ENCODE measurements around the gene STK32C.

STK32C gene

DNA sequence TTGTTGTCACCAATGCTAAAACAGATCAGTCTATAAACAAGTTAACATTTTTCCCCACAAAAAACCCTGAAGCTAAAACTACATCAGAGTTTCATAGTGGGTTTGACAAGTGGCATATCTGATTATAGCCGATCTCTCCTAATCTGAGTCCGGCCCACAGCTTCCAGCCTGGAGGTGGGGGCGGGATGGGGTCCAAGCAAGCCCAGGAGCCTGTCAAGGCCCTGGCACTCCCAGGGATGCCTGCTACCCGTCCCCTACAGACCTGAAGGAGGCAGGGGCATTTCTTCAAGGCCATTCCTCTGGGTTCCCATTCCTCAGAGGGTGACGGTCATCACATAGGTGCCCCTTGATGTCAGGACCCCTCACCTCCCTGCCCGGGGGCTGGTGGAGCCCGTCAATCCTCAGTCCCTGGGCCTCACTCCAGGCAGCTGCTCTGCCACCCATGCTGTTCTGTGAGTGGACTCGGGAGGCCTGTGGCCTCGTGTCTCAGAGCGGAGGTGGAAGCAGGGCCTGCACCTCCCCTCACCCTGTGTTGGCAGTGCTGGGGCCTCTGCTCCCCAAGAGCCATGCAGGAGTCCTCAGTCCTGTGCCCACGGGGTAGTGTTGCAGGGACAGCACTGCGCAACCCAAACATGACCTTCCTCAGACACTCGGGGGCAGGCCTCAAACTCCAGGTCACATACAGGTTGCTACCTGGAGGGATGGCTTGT, 112.2 kb downstream of the STK32C start:
- DNase-seq = no peak

DNA sequence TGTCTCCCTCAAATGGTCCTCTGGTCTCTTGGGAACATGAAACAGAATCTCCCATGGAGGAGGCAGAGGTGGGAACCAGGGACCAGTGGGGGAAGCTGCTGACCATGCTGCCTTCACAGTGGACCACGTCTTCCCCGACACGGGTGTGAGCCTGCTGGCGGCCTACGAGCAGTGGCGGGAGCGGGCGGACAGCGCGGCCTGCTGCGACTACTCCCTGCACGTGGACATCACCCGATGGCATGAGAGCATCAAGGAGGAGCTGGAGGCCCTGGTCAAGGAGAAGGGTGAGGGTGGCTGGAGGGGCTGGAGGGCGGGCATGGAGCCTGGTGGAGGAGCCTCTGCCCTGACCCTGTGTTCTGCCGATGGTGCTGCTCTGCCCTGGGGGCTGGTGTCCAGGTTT, 113.0 kb downstream of the STK32C start:
- DNase-seq = no peak

DNA sequence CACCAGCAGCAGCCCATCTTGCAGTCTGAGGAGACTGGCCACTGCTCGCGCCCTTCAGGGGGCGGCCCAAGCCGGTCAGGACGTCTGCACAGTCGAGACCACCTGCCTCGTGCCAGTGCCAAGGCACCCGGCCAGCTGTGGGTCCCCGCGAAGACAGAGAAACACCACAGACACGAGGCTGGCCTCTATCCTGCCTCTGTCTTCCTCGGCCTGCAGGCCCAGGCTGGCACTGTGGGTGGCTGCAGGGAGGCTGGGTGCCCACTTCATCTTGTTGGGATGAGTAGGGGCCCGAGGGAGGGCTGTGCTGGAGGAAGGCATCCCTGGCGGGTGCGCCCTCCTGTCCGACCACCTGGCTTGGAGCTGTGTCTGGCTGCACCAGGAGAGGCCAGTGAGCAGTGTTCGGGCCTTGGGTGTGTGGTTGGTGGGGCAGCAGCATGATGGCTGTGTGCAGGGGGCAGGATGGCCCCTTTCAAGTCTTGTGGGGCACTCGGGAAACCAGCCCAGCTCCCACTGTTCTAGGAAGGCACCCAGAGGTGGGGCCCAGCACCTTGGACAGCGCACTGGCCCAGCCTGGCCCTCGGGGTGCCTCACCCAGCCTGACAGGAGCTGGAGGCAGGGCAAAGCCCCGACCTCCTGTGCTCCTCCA, 113.7 kb downstream of the STK32C start:
- DNase-seq = no peak

DNA sequence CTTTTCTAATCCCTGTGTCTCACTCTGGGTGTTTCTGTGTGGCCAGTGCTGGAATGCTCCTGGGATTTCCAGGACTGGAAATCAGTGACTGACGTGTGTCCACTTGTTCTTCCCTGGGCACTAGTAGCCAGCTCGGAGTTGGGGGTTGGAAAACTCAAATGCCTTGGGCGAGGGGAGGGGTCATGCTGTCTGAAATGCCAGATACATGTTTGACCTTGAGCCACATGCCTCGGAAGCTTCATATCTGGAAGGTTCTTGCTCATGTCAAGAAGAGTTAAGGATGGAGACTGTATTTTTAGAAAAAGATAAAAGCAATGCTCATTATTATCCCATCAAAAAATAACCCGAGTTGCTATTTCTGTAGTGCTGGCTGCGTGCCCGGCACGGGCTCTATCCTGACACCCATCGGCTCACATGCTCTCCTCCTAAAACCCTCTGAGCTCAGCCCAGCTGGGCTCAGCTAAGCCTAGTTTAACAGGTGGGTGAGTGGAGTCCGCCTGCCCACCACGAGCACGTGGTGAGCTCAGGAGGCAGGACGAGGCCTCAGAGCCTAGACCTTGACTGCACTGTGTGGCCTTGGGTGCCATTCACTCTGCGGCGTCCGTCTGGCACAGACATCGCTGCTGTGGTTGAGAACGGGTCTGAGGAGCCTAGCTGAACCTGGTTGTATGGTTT, 114.6 kb downstream of the STK32C start:
- no peak for DNase-seq

DNA sequence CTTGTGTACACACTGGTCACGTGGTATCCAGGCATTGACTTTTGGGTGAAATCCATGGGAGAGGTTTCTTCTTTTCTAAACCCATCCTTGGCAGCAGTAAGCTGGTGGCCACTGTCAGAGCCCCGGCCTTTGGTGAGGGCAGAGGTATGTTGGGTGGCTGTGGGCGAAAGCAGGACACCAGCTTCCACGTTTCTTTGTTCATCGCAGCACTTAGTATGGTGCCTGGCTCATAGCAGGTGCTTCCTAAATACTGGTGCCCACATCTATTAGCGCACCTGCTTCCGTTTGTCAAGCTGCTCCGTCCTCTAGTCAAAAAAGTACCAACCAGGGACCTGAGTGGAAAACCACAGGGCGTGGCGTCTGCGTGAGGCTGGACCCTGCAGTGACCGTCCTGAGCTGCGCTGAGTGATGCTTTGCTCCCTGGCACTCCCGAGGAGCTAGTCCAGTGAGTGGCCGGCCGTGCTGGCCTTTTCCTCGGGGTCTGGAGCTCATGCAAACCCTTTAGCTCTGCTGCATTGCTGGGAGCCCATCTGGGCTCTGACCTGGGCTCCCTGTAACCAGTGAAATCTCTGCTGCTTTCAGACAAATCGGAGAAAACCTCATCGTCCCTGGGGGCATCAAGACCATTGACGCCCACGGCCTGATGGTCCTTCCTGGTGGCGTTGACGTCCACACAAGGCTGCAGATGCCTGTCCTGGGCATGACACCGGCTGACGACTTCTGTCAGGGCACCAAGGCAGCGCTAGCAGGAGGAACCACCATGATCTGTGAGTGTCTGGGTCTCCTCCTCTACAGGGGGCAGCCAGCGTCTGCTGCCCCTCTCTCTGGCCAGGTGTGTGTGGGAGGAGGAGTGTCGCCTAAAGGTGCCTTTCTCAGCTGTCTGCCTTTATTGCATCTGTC, 115.4 kb downstream of the STK32C start:
- no peak for DNase-seq

DNA sequence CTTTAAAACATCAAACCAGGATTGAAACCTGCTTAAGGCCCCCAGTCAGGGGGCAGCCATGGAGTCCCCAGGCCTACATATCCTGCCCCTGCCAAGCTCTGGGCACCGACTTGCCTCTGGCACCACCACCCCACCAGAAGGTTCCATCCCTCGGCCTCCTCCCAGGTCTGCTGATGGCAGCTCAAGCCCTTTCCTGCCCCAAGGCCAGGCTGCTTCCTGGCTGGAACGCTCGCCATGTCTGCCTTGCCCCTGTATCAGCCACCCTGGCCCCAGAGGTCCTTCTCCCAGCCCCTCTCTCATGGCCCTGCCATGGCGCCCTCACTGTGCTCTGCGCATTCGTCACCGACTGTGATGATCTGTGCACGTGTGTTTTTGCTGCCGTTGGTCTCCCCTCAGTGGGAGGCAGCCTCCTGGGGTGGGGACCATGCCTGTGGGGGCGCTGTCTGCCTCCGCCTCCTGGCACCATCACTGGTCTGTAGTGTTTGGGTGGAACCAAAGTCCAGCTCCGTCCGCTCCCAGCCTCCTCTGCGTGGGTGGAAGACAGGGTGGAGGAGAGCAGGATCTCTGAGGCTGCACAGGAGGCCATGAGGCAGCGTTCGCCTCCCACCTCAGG, 117.8 kb downstream of the STK32C start:
- DNase-seq = no peak

DNA sequence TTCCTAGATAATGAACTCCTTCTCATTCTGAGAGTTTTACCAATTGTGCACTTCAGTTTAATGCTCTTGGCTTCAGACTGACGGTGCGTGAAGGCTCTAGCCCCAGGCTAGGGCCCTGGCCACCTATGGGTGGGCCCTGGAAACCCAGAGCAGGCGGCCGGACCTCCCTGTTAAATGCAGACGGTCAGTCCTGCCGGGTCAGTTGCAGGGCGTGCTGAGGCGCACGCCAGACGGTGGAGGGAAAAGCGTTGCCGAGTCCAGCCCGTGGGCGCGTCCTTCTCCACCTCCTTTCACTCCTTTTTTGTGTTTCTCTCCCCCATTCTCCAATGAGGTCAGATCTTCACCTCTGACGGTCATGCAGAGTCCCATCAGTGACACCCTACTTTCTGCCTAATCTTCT, 118.7 kb downstream of the STK32C start:
- DNase-seq = no peak

DNA sequence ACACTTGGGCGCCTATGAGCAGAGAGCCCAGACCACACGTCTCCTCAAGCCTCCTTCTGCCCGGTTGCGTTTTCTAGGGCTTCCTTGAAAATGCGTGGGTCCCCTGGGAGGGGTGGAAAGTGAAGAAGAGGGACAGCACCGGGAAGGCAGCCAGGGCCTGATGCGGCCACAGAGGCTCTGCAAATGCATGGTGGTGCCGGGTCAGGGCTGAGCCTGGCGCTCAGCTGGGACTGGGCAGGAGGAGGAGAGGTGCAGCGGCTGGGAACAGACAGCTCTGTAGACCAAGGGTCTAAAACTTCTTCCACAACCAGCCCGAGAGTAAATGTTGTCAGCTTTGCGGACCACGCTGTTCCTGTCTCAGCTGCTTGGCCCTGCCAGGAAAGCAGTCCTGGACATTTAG, 119.4 kb downstream of the STK32C start:
- DNase-seq = peak; percentile 20

DNA sequence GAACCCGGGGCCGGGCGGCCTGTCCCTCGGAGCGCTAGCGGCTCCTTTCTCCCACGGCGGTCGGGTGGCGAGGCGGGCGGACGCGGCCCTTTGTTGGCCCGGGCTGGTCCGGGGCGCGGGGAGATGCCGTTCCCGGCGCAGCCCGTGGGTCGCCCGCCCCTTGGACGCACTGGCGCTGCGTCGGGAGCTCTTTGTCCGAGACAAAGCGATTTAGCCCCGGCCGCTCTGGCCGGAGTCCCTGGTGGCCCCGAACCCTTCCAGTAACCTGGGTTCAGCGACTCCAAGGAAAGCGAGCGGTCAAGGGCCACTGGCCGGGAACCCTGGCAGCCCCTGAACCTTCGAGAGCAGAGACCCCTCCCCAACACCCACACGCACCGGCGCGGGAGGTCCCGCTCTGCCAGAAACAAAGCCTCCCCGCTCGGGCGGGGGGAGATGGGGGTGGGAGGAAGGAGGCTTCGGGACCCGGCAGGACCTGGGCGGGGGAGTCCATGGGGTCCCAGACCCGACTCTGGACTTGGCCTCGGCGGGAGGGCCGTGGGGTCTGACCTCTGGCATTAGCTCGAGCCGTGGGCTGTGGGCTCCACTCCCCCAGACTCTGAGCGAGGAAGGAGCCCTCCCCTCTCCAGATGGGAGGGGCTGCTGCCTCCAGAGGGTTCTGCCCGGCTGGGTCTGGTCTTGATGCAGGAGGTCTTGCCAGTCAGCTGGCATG, 120.2 kb downstream of the STK32C start:
- DNase-seq = peak; percentile 45

DNA sequence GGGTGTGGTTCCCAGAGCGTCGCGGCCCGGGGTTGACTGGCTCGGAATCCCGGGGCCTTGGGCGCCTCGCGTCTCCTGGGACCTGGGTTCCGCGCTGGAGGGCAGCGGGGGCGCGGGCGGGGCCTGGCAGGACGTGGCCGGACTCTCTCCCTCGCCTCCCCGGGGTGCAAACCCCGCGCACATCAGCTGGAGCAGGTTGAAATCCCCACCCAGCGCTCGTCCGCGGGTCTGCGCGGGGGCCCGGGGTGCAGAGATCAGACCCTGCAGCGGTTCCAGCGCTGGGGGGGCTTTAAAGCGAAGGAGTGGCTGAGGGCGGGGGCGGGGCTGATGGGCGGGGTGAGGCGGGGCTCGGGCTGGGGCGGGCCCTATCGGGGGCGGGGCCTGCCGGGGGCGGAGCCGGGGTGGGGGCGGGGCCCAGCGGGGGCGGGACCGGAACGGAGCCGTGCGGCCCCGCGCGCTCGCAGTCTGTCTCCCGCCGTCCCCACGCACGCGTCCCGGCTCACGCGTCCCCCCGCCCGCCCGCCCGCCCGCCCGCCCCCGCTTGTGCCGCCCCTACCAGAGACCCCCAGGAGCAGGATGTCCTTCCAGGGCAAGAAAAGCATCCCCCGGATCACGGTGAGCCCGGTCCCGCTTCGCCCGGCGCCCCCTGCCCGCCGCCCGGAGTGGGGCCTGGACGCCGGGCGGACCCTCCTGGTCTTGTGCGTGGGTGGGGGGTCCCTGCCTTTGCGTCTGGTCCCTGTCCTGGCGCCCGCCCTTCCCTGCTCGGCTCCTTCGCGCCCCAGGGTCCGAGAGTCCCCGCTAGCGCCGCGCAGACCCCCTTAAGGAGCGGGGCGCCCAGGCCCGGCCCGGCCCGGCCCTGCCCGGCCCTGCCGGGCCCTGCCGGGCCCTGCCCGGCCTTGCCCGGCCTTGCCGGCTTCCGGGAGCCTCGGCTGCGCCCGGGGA, 121.0 kb downstream of the STK32C start, which contains the start of gene DPYSL4:
TSS of gene DPYSL4 (plus strand) at position 461 of the 942 bp plus-strand sequence. CDS start at position 577, 116 bp downstream.
- DNase-seq = peak; percentile 83

DNA sequence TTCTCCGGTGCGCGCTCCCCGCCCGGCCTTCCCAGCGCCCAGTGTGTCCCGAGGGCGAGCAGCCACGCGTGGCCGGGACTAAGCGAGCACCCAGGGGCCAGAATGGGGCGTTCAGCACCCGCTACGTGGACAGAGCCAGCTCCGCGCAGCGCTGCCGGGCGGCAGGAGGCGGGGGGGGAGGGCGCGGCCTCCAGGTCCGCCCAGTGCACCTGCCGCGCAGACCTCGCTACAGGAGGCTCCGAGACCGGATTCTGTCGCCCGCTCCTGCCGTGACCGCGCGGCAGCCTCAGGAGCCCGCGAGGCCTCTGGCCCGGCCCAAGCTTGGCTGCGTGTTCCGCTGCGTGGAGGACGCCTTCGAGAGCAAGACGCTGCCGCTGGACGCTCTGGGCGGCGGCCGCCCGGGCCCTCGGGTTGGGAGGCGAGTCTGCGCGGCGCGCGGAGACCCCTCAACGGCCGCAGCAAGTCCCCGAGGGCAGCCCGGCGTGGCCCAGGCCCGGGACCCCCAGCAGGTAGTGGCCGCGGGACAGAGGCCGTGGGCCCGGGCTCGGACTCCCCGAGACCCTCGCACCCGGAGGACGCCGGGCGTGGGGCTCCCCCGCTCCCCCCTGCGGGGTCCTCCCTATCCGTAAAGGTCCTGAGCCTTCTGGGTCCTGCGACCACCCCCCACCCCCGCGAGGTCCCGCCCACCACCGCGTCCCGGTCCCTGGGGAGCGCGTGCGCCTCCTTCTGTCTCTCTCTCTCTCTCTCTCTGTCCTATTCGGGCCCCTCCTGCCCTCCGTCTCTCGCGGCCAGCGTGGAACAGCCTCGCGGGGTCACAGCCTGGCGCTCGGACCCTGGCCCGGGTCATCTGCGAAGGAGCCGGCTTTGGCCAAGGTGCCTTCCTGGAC, 121.9 kb downstream of the STK32C start:
- peak; percentile 95 for DNase-seq

DNA sequence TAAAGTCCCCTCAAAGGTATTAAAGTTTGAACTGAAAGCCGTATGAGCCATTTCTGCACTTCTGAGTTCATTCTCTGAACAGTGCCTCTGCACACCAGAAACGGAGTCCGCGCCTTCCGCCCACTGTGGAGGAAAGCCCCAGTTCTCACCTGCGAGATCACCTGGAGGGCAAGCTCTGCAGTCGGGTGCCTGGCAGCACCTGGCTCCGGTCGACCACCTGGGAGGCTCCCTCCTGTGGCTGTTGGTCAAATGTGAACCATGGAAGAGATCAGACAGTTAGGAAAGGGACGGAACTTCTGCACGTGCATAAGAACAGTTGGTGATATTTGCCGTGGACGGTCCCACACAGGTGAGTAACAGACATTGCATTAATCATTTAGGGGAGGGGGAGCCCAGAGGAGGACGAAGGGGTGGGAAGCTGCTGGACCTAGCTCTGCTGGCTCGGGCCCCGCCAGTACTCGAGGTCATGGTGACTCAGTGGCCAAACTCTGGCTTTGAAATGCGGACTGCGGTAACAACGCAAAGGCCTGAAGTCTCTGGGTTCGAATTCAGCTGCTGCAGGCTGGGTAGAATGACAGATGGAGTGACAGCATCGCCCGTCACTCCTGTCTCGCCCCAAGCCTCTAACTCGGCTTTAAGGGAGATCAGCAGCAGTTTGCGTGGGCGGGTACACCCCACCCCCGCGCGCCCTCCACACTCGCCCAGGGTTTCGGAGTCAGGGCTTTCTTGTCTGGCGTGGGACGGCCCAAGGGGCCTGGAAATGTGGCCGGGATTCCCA, 122.7 kb downstream of the STK32C start:
- peak; percentile 34 for DNase-seq

DNA sequence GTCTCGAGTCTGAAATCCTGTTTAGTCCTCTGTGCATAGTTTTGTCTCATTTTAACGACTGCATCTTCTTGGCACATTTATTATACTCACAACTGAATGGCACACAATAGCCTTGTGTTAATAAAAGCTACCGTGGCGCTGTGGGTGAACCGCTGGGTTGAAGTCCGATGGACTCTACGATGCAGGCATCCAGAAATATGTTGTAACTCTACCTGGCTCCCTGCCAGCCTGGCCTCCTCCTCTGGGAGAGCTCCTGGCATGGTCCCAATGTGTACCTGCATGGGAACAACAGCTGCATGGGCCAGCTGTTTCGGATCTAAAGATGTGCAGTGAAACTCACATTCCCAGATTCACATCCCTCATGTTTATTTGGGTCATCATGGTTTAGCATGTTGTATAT, 124.7 kb downstream of the STK32C start:
- DNase-seq = peak; percentile 77

DNA sequence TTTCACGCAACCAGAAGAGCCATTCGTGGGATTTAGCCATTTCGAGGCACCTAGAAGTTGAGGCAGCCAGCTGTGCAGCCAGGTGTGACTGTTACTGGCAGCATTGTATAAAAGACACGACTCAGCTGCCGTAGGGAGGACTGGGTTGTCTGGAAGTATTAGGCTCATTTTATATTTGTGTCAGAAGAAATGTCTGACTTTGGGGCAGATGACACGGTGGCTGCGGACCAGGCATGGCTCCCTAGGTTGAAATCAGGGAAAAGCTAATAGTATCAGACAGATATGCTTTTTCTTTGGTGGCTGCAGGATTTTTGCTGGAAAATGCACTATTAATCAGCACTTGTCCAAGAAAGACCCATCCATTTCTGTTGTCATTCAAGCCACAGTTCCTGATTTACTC, 125.2 kb downstream of the STK32C start:
- no peak for DNase-seq

DNA sequence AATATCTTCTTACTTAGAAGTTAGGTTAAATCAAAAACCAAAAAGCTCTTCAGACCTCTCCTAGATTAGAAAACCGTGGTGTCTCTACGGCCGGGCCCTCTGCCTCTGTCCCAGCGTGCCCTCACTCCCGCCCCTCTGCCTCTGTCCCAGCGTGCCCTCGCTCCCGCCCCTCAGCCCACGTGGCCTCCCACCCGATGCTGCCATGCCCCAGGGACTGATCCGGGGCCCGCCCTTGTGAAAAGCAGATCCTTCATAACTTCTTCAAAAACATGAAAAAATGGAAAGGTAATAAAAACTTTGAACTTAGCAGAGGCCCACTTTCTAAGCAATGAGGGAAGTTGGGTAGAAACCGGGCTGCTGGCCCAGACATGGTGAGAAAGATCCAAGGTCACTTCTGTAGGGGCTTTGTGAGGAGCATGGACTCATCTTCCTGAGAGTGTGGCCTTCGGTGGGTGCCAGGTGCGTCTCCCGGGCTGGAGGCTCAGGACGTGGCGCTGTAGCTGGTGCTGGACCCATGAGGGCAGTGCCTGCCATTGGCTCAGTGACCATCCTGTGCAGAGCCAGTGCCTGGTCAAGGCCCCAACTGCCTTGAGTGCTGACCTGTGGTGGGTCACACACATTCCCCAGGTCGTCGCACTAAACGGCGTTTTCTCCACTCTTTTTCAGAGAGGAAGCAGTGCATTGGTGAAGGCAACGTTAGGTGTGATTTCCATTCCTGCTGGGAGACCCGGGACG, 125.9 kb downstream of the STK32C start:
- DNase-seq = no peak

DNA sequence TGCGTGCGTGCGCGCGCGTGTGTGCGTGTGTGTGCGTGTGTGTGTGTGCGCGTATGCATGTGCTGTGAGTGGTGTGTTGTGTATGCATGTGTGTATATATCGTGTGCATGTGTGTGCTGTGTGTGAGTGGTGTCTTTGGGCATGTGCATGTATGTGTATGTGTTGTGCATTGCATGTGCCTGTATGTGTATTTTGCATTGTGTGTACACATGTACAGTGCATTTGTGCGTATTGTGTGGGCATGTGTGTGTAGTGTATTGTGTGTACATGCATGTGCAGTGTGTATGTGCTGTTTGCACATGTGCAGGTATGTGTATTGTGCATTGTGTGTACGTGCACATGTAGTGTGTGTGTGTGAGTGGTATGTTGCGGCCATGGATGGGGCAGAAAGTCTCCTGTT, 127.0 kb downstream of the STK32C start:
- DNase-seq = no peak

DNA sequence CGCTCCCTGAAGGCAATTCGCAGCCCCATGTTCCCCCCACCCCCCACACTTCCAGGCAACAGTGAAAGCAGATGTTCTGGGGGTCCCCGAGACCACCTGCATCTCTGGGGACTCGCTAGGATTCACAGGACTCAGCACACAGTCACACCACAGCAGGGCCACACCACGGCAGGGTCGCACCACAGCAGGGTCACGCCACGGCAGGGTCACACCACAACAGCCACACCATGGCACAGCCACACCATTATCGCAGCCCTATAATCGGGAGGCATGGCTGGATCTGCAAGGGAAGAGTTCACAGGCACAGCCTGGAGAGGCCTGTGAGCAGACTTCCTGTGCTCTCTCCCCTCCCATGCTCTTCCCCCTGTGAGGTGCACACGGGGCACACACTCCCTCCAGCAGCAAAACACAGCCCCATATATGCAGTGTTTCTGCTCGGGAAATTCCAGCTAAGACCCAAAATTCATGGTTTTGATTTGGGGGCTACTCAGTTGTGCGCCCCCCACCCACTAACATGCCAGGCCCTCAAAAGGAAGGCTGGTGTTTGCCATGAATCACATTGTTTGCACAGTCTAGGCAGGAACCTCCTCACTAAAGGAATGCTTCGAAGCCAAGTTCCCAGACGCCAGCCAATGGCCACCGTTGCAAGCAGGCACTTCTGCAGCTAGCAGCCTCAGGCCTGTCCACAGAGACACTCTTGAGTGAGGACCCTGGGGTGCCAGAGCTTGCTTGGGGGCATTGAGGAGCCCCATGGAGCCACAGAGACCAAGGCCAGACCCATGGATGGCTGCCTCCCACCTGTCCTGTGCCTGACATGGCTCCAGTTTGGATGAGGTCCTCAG, 128.0 kb downstream of the STK32C start:
- peak; percentile 44 for DNase-seq
